ENCODE results near the gene RNASE9.
A peak's percentile ranks its signal among the peaks of the same experiment; 100 is the strongest.

Gene RNASE9

GRCh38 chr14:20524027-20524426 lies 36.8 kb downstream of the RNASE9 start:
- Histone ChIP-seq H3K4me3 (replicated peaks; ENCODE audit: insufficient read depth, low read length) (no peak overlapping the region), H3K27me3 (ENCODE audit: insufficient read depth, poor library complexity, severe bottlenecking) (no peaks in the 10 kb centered on the region), H3K27ac (replicated peaks) (no peak overlapping the region)
- TF ChIP-seq GABPA (IDR thresholded peaks at IDR 0.05; ENCODE audit: low read depth) = no peak
- TF ChIP-seq, protein P1, sequence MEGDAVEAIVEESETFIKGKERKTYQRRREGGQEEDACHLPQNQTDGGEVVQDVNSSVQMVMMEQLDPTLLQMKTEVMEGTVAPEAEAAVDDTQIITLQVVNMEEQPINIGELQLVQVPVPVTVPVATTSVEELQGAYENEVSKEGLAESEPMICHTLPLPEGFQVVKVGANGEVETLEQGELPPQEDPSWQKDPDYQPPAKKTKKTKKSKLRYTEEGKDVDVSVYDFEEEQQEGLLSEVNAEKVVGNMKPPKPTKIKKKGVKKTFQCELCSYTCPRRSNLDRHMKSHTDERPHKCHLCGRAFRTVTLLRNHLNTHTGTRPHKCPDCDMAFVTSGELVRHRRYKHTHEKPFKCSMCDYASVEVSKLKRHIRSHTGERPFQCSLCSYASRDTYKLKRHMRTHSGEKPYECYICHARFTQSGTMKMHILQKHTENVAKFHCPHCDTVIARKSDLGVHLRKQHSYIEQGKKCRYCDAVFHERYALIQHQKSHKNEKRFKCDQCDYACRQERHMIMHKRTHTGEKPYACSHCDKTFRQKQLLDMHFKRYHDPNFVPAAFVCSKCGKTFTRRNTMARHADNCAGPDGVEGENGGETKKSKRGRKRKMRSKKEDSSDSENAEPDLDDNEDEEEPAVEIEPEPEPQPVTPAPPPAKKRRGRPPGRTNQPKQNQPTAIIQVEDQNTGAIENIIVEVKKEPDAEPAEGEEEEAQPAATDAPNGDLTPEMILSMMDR (IDR thresholded peaks at IDR 0.05; ENCODE audit: insufficient read depth, low read length) = no peak
- TF ChIP-seq, protein P2, sequence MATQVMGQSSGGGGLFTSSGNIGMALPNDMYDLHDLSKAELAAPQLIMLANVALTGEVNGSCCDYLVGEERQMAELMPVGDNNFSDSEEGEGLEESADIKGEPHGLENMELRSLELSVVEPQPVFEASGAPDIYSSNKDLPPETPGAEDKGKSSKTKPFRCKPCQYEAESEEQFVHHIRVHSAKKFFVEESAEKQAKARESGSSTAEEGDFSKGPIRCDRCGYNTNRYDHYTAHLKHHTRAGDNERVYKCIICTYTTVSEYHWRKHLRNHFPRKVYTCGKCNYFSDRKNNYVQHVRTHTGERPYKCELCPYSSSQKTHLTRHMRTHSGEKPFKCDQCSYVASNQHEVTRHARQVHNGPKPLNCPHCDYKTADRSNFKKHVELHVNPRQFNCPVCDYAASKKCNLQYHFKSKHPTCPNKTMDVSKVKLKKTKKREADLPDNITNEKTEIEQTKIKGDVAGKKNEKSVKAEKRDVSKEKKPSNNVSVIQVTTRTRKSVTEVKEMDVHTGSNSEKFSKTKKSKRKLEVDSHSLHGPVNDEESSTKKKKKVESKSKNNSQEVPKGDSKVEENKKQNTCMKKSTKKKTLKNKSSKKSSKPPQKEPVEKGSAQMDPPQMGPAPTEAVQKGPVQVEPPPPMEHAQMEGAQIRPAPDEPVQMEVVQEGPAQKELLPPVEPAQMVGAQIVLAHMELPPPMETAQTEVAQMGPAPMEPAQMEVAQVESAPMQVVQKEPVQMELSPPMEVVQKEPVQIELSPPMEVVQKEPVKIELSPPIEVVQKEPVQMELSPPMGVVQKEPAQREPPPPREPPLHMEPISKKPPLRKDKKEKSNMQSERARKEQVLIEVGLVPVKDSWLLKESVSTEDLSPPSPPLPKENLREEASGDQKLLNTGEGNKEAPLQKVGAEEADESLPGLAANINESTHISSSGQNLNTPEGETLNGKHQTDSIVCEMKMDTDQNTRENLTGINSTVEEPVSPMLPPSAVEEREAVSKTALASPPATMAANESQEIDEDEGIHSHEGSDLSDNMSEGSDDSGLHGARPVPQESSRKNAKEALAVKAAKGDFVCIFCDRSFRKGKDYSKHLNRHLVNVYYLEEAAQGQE (IDR thresholded peaks at IDR 0.05; ENCODE audit: insufficient replicate concordance, low read depth) = no peak
- DNase-seq (ENCODE audit: low read depth in 1 of 2, low spot score in 1 of 2) = no peak

- peak; percentile 71 to 85 for DNase-seq (ENCODE audit: low read depth in 1 of 2, low spot score in 1 of 2)
- TF ChIP-seq, protein P1 (IDR thresholded peaks at IDR 0.05; ENCODE audit: insufficient read depth, low read length) = no peak
- TF ChIP-seq GABPA (IDR thresholded peaks at IDR 0.05; ENCODE audit: low read depth) (no peak), SPI1 (IDR thresholded peaks at IDR 0.05; ENCODE audit: borderline replicate concordance, low read depth) (0 out of 2 replicates have a peak, but pooled peaks have one; percentile 4)
- no peaks in the 10 kb centered on the region for H3K27me3 ChIP-seq (ENCODE audit: insufficient read depth, poor library complexity, severe bottlenecking)
- H3K27ac ChIP-seq (replicated peaks) = peak overlapping the region; percentile 42
- no peak overlapping the region for H3K4me3 ChIP-seq (replicated peaks; ENCODE audit: insufficient read depth, low read length)
Measured at GRCh38 chr14:20522332-20522731, 38.5 kb downstream of the RNASE9 start.

DNA sequence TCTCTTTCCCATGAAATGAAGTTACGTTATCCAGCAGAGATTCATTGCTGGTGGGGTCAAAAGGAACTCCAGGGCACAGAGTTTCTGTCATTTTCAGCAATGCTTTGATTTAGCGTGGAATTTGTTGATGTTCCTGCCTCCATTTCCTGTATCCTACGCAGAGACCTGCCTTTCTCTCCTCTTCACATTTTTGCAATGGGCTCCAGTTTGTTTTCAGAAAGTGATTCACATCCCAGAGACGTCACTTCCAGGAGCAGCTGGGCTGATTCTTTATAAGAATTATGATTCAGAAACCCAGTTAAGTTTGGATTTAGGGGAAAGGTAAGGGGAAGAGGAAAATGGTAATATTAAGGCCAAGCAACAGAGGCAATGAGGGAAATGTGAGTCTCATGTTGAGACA lies 43.9 kb downstream of the RNASE9 start:
- no peak for TF ChIP-seq POLR2AphosphoS5 (IDR thresholded peaks at IDR 0.05; ENCODE audit: low read depth)
- TF ChIP-seq SPI1 (IDR thresholded peaks at IDR 0.05; ENCODE audit: borderline replicate concordance, low read depth) = no peak
- TF ChIP-seq GABPA (IDR thresholded peaks at IDR 0.05; ENCODE audit: low read depth) = no peak
- TF ChIP-seq, protein P1 (IDR thresholded peaks at IDR 0.05; ENCODE audit: insufficient read depth, low read length) = no peak
- TF ChIP-seq, protein P2 (IDR thresholded peaks at IDR 0.05; ENCODE audit: insufficient replicate concordance, low read depth) = no peak
- Histone ChIP-seq H3K27ac (replicated peaks) (no peak overlapping the region), H3K4me3 (replicated peaks; ENCODE audit: insufficient read depth, low read length) (no peak overlapping the region), H3K27me3 (ENCODE audit: insufficient read depth, poor library complexity, severe bottlenecking) (no peaks in the 10 kb centered on the region)
- DNase-seq (ENCODE audit: low read depth in 1 of 2, low spot score in 1 of 2) = no peak

GRCh38 chr14:20515846-20516245 lies 45.0 kb downstream of the RNASE9 start:
- no peak overlapping the region for H3K4me3 ChIP-seq (replicated peaks; ENCODE audit: insufficient read depth, low read length)
- H3K27me3 ChIP-seq (ENCODE audit: insufficient read depth, poor library complexity, severe bottlenecking) = no peaks in the 10 kb centered on the region
- DNase-seq (ENCODE audit: low read depth in 1 of 2, low spot score in 1 of 2) = no peak
- H3K27ac ChIP-seq (replicated peaks) = no peak overlapping the region
- TF ChIP-seq, protein P1 (IDR thresholded peaks at IDR 0.05; ENCODE audit: insufficient read depth, low read length) = no peak
- TF ChIP-seq, protein P2 (IDR thresholded peaks at IDR 0.05; ENCODE audit: insufficient replicate concordance, low read depth) = no peak
- TF ChIP-seq SPI1 (IDR thresholded peaks at IDR 0.05; ENCODE audit: borderline replicate concordance, low read depth) (no peak), GABPA (IDR thresholded peaks at IDR 0.05; ENCODE audit: low read depth) (no peak), POLR2AphosphoS5 (IDR thresholded peaks at IDR 0.05; ENCODE audit: low read depth) (no peak)
